A172 (cell line): ENCODE data around the gene CD33. TPM values are rescaled to one million over a fixed set of nuclear protein-coding genes. Genes with fewer than 3 reads are reported as not detected.
"Not testable (repeated sequence)": the region's sequence is repeated elsewhere in the genome, so short reads cannot be mapped to it uniquely, and the experiment has no call there.

Experiments used
- DNase-seq: peaks from one replicate; pipeline ENCODE4 v3.0.0-alpha.2; 2015; ENCODE audit warnings: low spot score
- total RNA-seq: library from RNA; depleted of rRNA; stranded (reverse); fragments of >200 nt; shearing (Covaris generic); gene quantifications from 2 replicates; pipeline ENCODE4 v1.2.3, GENCODE V29; 2014; rRNA removed

The CD33 gene
- 1.2 and 3.1 TPM in 2 replicates for total RNA-seq

DNA sequence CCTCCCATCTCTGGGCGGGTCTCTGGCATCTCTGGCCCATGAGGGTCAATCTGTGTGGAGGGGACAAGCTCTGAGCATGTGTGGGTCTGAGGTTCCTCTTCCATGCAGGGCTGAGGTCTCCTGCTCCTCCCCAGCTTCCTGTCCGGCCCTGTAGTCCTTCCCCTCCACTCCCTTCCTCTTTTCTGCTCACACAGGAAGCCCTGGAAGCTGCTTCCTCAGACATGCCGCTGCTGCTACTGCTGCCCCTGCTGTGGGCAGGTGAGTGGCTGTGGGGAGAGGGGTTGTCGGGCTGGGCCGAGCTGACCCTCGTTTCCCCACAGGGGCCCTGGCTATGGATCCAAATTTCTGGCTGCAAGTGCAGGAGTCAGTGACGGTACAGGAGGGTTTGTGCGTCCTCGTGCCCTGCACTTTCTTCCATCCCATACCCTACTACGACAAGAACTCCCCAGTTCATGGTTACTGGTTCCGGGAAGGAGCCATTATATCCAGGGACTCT is at the start of gene CD33:
CD33 (plus strand) TSS at position 183 of the 496 bp plus-strand sequence; CDS start at position 222, 39 bp downstream.
- not testable (repeated sequence) for DNase-seq

GRCh38 chr19:51179256-51179655 is 45.6 kb upstream of the CD33 start:
- DNase-seq = no peak

GRCh38 chr19:51181377-51181912 is 43.4 kb upstream of the CD33 start:
- no peak for DNase-seq

- no peak for DNase-seq
Observed at GRCh38 chr19:51181913-51182419, 42.9 kb upstream of the CD33 start.

- DNase-seq = no peak
Observed at GRCh38 chr19:51183629-51184028, 41.3 kb upstream of the CD33 start.

- no peak for DNase-seq
Observed at GRCh38 chr19:51185069-51185867, 39.6 kb upstream of the CD33 start.

DNA sequence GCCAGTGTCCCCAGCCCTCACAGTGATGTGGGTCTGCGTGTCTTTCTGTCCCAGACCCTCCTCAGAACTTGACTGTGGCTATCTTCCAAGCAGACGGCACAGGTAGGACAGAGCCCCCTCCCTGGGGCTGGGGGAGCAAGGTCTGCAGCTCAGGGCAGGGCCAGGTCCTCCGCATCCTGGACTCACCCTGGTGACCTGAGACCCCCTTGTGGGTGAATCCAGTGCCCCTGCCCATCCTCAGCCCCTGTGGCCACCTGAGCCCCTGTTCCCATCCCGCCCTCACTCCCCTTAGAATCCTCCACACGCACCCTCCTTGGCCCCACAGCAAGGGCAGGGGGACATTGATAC is 39.0 kb upstream of the CD33 start:
- no peak for DNase-seq

GRCh38 chr19:51186323-51186722 is 38.6 kb upstream of the CD33 start:
- DNase-seq = no peak

DNA sequence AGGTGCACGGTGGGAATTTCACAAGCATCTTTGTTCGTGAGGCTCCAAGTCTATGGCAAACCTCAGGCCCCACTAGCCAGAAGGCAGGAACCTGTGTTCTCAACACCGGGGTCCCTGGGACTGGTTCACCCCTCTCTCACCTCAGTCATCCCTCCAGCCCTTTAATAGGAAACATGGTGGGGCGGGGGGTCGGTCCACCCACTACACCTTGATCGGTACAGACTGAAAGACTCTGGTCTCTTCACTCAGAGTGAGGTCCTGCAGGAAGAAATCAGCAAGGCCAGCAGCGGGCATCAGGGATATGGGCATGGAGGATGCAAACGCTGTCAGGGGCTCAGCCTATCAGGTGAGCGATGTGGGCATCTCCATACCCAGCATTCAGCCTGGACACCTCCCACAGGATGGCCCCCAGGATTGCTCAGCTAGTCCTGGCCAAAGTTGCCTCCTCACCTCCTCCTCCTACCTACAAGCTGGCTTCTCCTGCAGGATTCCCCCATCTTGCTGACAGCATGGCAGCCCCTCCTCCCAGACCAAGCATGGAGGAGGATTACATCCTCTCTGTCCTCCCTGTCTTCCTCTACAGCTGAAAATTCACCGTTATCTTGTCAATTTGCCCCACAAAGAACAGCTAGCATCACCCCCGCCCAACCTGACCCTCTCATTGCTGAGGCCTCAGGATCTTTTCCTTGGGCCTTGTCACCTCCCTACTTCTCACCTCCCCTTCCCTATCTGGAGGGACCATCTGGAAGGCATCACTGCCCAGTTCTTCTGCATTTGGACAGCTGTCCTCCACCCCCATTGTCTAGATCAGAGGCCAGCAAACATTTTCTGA is 37.3 kb upstream of the CD33 start:
- no peak for DNase-seq

GRCh38 chr19:51188227-51188559 is 36.7 kb upstream of the CD33 start:
- DNase-seq = no peak

- no peak for DNase-seq
Observed at GRCh38 chr19:51192689-51193088, 32.2 kb upstream of the CD33 start.

DNA sequence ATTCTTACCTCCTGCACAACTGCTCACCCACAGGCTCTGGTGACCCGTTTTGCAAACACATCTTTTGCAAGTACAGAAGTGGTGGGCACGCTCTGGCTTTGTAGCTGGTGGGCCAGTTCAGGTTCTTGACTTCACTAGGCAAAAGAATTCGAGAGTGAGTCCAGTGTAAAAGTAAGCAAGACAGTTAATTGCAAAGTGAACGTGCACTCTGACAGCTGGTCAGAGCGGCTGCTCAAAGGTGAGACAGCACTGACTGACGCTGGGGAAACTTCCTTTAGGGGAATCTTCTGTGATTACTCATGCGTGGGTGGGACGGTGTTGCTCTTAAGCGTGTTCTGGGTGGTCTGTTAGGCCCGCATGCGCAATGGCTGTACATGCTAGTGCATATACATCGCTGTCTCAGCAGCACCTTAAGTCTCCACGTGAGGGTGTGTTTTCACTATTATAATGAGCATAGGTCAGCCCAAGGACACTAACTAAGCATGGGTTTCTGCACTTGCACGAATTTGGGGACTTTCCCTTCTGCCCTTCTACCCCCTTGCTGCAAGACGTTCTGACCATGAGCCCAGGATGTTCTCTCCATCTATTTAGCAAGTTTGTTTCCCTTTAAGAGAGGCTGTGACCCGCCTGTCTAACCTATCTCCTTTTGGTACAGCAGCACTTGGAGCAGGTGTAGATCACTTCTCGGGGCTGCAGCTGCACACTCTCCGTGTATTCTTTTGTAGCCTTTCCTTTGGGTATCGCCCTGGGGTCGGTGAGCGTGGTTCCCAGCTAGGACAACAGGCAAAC is 30.2 kb upstream of the CD33 start:
- DNase-seq = no peak

- no peak for DNase-seq
Observed at GRCh38 chr19:51195316-51195586, 29.6 kb upstream of the CD33 start.

GRCh38 chr19:51195616-51196015 is 29.3 kb upstream of the CD33 start:
- DNase-seq = no peak

GRCh38 chr19:51196181-51196580 is 28.7 kb upstream of the CD33 start:
- no peak for DNase-seq

- DNase-seq = no peak
Observed at GRCh38 chr19:51198641-51199040, 26.2 kb upstream of the CD33 start.

DNA sequence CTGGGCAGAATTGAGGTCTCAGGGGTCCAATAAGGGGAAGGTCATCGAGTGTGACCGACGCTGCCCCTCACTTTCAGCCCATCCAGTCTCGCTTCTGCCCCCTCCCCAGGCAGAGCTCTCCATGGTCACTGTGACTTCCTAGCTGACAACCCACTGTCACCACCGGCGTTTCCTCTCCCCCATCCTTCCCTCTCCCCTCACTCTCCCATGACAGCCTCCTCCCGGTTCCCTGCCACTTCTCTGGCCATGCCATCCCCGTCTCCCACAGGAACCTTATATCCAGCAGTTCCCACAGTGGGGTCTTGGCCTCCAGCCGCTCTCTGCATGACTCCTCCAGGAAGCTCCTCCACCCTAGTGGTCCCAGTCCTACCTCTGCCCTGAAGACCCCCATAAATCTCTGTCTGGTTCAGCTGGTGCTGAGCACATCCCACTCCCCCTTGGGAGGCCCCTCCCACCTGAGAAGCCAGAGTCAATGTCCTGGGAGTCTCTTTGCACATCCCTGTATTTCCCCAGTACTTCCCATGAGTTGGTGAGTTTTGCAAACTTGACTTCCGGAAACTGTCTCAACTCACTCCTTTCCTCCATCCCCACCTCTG is 24.7 kb upstream of the CD33 start:
- no peak for DNase-seq

- no peak for DNase-seq
Observed at GRCh38 chr19:51201712-51202111, 23.2 kb upstream of the CD33 start.

GRCh38 chr19:51203916-51204315 is 21.0 kb upstream of the CD33 start:
- no peak for DNase-seq

GRCh38 chr19:51204321-51204720 is 20.6 kb upstream of the CD33 start:
- DNase-seq = no peak

GRCh38 chr19:51207747-51208146 is 17.1 kb upstream of the CD33 start:
- no peak for DNase-seq
